Transverse colon (tissue), 4 donors: ENCODE results near the gene ITGB6. TPM values are rescaled to one million over a fixed set of nuclear protein-coding genes. Genes with fewer than 3 reads are reported as not detected.

Experiments
- DNase-seq: peaks from one replicate; pipeline ENCODE4 v3.0.0-alpha.2; 2019
- H3K27ac ChIP-seq, 4 donors: fragments of 200-600 bp; sonication (generic); 2 replicates each; pipeline ENCODE4 v1.5.1; 2016 to 2018; ENCODE audit warnings: inconsistent platforms in 4 of 4
- H3K27me3 ChIP-seq: fragments of 200-600 bp; sonication (generic); 2 replicates; pipeline ENCODE4 v1.5.1; 2017; ENCODE audit warnings: inconsistent platforms
- H3K36me3 ChIP-seq, 4 donors: fragments of 200-600 bp; sonication (generic); 2 replicates each; pipeline ENCODE4 v1.5.1; 2017 to 2019; ENCODE audit warnings: inconsistent platforms in 4 of 4
- H3K4me1 ChIP-seq, 4 donors: fragments of 200-600 bp; sonication (generic); 2 replicates each; pipeline ENCODE4 v1.5.1; 2017 to 2020; ENCODE audit warnings: inconsistent platforms in 4 of 4
- H3K4me3 ChIP-seq, 4 donors: fragments of 200-600 bp; sonication (generic); 1 replicate in 1 of 4; 2 replicates in 3 of 4; pipeline versions ENCODE4 v1.5.1 to v1.6.1; 2017 to 2019; ENCODE audit warnings: inconsistent platforms in 4 of 4
- H3K9me3 ChIP-seq, 2 donors: fragments of 200-600 bp; sonication (generic); 2 replicates each; pipeline ENCODE4 v1.5.1; 2017 to 2019; ENCODE audit warnings: inconsistent platforms in 2 of 2
- CTCF ChIP-seq, 5 experiments: fragments of 200-600 bp in 3 of 5; fragments of 450-650 bp in 2 of 5; sonication (generic) in 3 of 5; IDR thresholded peaks; 1 replicate in 2 of 5; 2 replicates in 3 of 5; pipeline ENCODE4 v1.5.1; 2016 to 2017; ENCODE audit warnings: antibody characterized with exemption in 5 of 5, inconsistent platforms in 3 of 5, mild to moderate bottlenecking in 2 of 5, moderate library complexity in 1 of 5
- EP300 ChIP-seq: sonication (generic); formaldehyde crosslinking; IDR thresholded peaks from one replicate; pipeline ENCODE4 v1.6.1; 2017; ENCODE audit warnings: antibody characterized with exemption, low read depth
- POLR2A ChIP-seq: fragments of 450-650 bp; IDR thresholded peaks from one replicate; pipeline ENCODE4 v1.6.1; 2016; ENCODE audit warnings: antibody characterized with exemption, mild to moderate bottlenecking, moderate library complexity
- POLR2AphosphoS5 ChIP-seq, 3 donors: sonication (generic); formaldehyde crosslinking; IDR thresholded peaks; one replicate each; pipeline ENCODE4 v1.6.1; 2016; ENCODE audit warnings: antibody characterized with exemption in 3 of 3
- WGBS, 2 donors: methylation state at CpG; one replicate each; pipeline ENCODE4 v1.1.5; 2018; ENCODE audit warnings: low coverage in 1 of 2; 5-methylcytosine and 5-hydroxymethylcytosine counted together
- in situ Hi-C, 4 donors: fragments of 200-750 bp; cut with MboI; loops; one replicate each; pipeline versions ENCODE4 v1.15.0 to v1.15.1; 2017; ENCODE audit warnings: low sequenced_read_pairs in 3 of 4, low pct_ligation_motif_present in 1 of 4, low pct_unique_long_range_greater_than_20kb in 1 of 4
- intact Hi-C: fragments of 100-400 bp; cut with DNase I; formaldehyde crosslinking; loops from one replicate; pipeline ENCODE4 v1.15.1; 2023; ENCODE audit warnings: low total_unique reads
- total RNA-seq, 4 donors: library from RNA; depleted of rRNA; stranded (reverse); fragments of >200 nt; gene quantifications; one replicate each; pipeline ENCODE4 v1.1.0, GENCODE V29; 2016

ITGB6 gene
- total RNA-seq, 4 donors from 2014 or later: 7.6 to 28.8 (median 20.2) TPM

- WGBS, 2 donors: 77 to 80% methylated on average over 8 of the region's 8 CpGs
- in situ Hi-C loops: no loop called here
- no peak for DNase-seq
- intact Hi-C loops: no loop called here
- no peaks in the 10 kb centered on the region for H3K27me3 ChIP-seq
- H3K36me3 ChIP-seq: no peaks in the 10 kb centered on the region
- H3K4me1 ChIP-seq: no peaks in the 10 kb centered on the region
- H3K27ac ChIP-seq: no peak overlapping the region
- H3K9me3 ChIP-seq: no peaks in the 10 kb centered on the region
- TF ChIP-seq EP300 (no peak), POLR2A (no peak), CTCF (IDR thresholded peaks at IDR 0.05) (no peak), POLR2AphosphoS5 (IDR thresholded peaks at IDR 0.05) (no peak)
- no peak overlapping the region for H3K4me3 ChIP-seq
Observed at GRCh38 chr2:160175169-160176134, 24.6 kb downstream of the ITGB6 start.

- in situ Hi-C loops (no loop called here), intact Hi-C loops (no loop called here)
- TF ChIP-seq CTCF (IDR thresholded peaks at IDR 0.05) (no peak), POLR2AphosphoS5 (IDR thresholded peaks at IDR 0.05) (no peak), EP300 (no peak)
- WGBS, 2 donors: 90 to 91% methylated on average over 3 of the region's 3 CpGs
- H3K9me3 ChIP-seq: no peaks in the 10 kb centered on the region
- no peak overlapping the region for H3K4me3 ChIP-seq
- H3K36me3 ChIP-seq: no peaks in the 10 kb centered on the region
- no peak for DNase-seq
- H3K4me1 ChIP-seq: peaks cover 0 to 7% (median 2%) of the 10 kb centered on the region in 4 donors
- H3K27me3 ChIP-seq: no peaks in the 10 kb centered on the region
- H3K27ac ChIP-seq: no peak overlapping the region
Observed at GRCh38 chr2:160174322-160174721, 25.8 kb downstream of the ITGB6 start.

- intact Hi-C loops (no loop called here), in situ Hi-C loops (no loop called here)
- H3K27ac ChIP-seq: peak overlapping the region in 1 of 4 donors; percentile 40
- no peak overlapping the region for H3K4me3 ChIP-seq
- H3K36me3 ChIP-seq: no peaks in the 10 kb centered on the region
- DNase-seq: no peak
- TF ChIP-seq POLR2AphosphoS5 (IDR thresholded peaks at IDR 0.05) (no peak), CTCF (IDR thresholded peaks at IDR 0.05) (no peak), POLR2A (no peak), EP300 (no peak)
- peaks cover 0 to 18% (median 6%) of the 10 kb centered on the region in 4 donors for H3K4me1 ChIP-seq
- H3K27me3 ChIP-seq: no peaks in the 10 kb centered on the region
- H3K9me3 ChIP-seq: no peaks in the 10 kb centered on the region
Observed at GRCh38 chr2:160169988-160170387, 30.1 kb downstream of the ITGB6 start.

GRCh38 chr2:160169471-160169870 lies 30.6 kb downstream of the ITGB6 start:
- H3K27ac ChIP-seq: peak overlapping the region in 3 of 4 donors; percentile 6 to 40 (median 24)

More at GRCh38 chr2:160169471-160169870, 30.6 kb downstream of the ITGB6 start:
- Histone ChIP-seq H3K27me3 (no peaks in the 10 kb centered on the region), H3K9me3 (no peaks in the 10 kb centered on the region), H3K4me3 (no peak overlapping the region), H3K36me3 (no peaks in the 10 kb centered on the region), H3K4me1 (peaks cover 0 to 19% (median 6%) of the 10 kb centered on the region in 4 donors)
- intact Hi-C loops: no loop called here
- in situ Hi-C loops: no loop called here
- 46 to 55% methylated on average over 3 of the region's 3 CpGs for WGBS, 2 donors
- no peak for DNase-seq
- TF ChIP-seq POLR2A (no peak), CTCF (IDR thresholded peaks at IDR 0.05) (no peak), POLR2AphosphoS5 (IDR thresholded peaks at IDR 0.05) (no peak), EP300 (no peak)
